Measurements from ENCODE around the gene RPL29.

Gene RPL29

DNA sequence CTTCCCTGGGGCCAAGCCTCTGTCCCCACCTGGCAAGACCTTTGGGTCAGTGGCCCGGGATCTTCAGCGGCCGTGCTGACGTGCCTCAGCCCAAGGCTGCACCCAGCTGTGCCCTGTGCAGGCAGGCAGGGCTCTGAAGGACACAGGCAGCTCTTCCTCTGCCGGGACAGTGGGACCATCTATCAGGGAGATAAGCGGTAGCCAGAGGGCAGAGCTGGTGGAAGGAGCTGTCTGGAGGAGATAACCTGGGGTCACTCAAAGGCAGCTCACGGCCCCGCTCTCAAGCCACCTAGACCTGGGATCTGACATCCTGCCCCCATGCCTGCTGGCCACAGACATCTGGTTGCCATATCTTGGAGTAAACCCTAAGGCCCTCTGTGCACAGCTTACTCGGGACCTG lies 33.4 kb upstream of the RPL29 start:
- DNase-seq (ENCODE audit: extremely low spot score), result no peak
- ChIA-PET POLR2A (no interaction called here), CTCF (interaction anchor here (0.7 to 1.2 kb wide), 9 partner anchors 9 to 121 kb away, joined by 3 to 8 read pairs (median 3); no protein-coding TSS in a partner anchor)
- TF ChIP-seq, protein P1, sequence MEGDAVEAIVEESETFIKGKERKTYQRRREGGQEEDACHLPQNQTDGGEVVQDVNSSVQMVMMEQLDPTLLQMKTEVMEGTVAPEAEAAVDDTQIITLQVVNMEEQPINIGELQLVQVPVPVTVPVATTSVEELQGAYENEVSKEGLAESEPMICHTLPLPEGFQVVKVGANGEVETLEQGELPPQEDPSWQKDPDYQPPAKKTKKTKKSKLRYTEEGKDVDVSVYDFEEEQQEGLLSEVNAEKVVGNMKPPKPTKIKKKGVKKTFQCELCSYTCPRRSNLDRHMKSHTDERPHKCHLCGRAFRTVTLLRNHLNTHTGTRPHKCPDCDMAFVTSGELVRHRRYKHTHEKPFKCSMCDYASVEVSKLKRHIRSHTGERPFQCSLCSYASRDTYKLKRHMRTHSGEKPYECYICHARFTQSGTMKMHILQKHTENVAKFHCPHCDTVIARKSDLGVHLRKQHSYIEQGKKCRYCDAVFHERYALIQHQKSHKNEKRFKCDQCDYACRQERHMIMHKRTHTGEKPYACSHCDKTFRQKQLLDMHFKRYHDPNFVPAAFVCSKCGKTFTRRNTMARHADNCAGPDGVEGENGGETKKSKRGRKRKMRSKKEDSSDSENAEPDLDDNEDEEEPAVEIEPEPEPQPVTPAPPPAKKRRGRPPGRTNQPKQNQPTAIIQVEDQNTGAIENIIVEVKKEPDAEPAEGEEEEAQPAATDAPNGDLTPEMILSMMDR (IDR thresholded peaks at IDR 0.05; ENCODE audit: control extremely low read depth, extremely low read depth, low read depth, missing control alignments), result no peak

GRCh38 chr3:52028572-52028971 lies 32.9 kb upstream of the RPL29 start:
- TF ChIP-seq, protein P1 (IDR thresholded peaks at IDR 0.05; ENCODE audit: control extremely low read depth, extremely low read depth, low read depth, missing control alignments), result no peak
- ChIA-PET CTCF (interaction anchor here (0.8 to 1.2 kb wide), 7 partner anchors 9 to 121 kb away, joined by 3 to 8 read pairs (median 3); no protein-coding TSS in a partner anchor), POLR2A (interaction anchor here (0.6 kb wide), 1 partner anchor 13 kb away, joined by 3 read pairs; no protein-coding TSS in a partner anchor)
- DNase-seq (ENCODE audit: extremely low spot score), result no peak

DNA sequence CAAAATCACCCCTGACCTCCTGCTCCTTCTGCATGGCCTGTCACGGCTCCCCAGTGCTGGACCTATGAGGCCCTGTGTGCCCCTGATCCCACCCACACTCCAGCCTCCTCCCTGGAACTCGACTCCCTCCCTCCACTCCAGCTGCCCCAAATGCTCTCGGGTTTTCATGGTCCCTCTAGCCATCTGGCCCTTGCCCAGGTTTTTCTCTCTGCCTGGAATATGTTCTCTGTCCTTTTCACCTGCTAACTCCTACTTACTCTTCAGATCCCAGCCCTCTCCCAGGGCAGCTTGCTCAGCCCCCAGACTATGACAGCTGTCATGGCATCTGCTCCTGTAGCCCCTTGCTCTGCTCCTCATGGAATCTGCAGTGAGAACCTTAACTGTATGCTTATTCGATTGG lies 30.3 kb upstream of the RPL29 start:
- POLR2A ChIA-PET, result no interaction called here

GRCh38 chr3:52025453-52025852 lies 29.8 kb upstream of the RPL29 start:
- ChIA-PET POLR2A (no interaction called here), CTCF (interaction anchor here (0.8 to 1.0 kb wide), 2 partner anchors 76 to 134 kb away, joined by 3 to 4 read pairs; no protein-coding TSS in a partner anchor)
- no peak for DNase-seq (ENCODE audit: extremely low spot score)
- TF ChIP-seq, protein P1 (IDR thresholded peaks at IDR 0.05; ENCODE audit: control extremely low read depth, extremely low read depth, low read depth, missing control alignments), result no peak

More for the DNA sequence above, 30.3 kb upstream of the RPL29 start:
- DNase-seq (ENCODE audit: extremely low spot score), result no peak
- TF ChIP-seq, protein P1 (IDR thresholded peaks at IDR 0.05; ENCODE audit: control extremely low read depth, extremely low read depth, low read depth, missing control alignments), result no peak
- CTCF ChIA-PET, result no interaction called here

DNA sequence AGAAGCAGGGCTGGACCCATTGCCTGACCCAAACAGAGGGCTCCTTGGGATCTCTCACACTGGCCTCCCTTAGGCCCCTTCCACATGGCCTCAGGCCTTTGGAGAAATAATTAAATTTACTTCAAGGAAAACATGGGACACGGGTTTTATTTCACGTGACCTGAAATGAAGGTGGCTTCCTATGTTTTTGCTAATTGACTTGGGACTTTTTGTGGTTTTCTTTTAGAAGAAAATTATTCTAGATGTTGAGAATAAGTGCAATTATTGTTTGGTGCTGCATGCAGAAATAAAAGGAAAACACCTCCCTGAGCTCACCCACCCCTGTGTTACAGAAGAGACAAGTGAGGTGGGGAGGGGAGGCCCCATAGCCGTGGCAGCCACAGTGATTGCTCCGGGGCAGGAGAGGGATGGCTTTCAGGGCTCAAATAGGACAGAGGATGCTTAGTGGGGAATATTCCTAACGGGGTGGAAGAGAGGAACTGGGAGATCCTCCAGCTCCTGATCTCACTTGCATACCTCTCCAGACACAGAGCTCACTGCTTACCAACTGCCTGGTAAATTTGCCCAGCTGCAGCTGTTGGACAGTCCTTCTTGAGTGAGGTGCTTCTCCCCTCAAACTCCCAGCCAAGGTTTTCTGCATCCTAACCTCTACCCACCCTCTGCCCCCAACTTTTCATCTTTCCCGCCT lies 29.2 kb upstream of the RPL29 start:
- CTCF ChIA-PET, result interaction anchor here (0.8 to 1.0 kb wide), 2 partner anchors 77 to 134 kb away, joined by 3 to 4 read pairs; no protein-coding TSS in a partner anchor
- TF ChIP-seq, protein P1 (IDR thresholded peaks at IDR 0.05; ENCODE audit: control extremely low read depth, extremely low read depth, low read depth, missing control alignments), result no peak
- no peak for DNase-seq (ENCODE audit: extremely low spot score)
- POLR2A ChIA-PET, result no interaction called here

DNA sequence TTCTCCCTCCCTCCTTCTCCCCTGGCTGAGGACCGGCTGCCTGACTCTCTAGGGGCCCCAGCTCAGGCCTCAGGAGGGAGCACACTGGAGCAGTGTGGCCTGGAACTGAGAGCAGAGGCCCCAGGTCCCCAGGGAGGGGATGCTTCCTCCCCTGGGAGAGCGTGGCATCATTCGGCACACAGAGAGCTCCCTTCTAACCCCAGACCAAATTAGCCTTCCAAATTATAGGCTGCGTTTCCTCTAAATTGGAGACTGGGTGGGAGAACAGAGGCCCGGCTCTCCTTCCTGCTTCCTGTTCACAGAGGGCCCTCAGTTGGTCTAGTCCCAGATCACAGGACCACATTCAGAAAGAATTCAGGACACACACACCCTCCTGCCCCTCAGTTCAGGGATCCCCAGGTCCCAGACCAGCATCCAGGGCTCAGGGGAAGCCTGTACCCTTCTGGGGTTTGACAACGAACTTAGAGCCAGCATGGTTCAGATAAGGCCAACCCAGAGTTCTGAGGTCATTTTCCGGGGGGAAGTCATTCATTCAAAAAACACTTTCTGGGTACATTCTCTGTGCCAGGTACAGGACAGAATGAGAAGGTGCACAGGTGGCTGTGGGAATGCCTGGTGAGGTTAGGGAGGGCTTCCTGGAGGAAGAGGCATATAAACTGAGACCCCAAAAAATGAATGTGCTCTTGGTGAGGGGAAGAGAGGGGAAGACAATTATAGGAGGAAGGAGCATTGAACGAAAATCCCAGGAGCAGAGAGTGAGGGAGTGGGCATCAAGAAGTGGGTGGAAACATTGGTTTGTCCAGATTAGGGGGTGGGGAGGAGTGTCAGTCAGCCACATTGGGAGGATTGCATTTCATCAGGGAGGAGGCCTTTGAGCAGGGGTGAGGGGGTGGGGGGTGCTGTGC lies 28.4 kb upstream of the RPL29 start:
- ChIA-PET POLR2A (no interaction called here), CTCF (interaction anchor here (1.0 to 2.2 kb wide), 5 partner anchors 9 to 98 kb away, joined by 3 to 12 read pairs (median 6); no protein-coding TSS in a partner anchor)

More for the DNA sequence above, 28.4 kb upstream of the RPL29 start:
- TF ChIP-seq, protein P1 (IDR thresholded peaks at IDR 0.05; ENCODE audit: control extremely low read depth, extremely low read depth, low read depth, missing control alignments), result no peak
- peak; percentile 70 for DNase-seq (ENCODE audit: extremely low spot score)
